ENCODE results near the gene NSUN4.

DNA sequence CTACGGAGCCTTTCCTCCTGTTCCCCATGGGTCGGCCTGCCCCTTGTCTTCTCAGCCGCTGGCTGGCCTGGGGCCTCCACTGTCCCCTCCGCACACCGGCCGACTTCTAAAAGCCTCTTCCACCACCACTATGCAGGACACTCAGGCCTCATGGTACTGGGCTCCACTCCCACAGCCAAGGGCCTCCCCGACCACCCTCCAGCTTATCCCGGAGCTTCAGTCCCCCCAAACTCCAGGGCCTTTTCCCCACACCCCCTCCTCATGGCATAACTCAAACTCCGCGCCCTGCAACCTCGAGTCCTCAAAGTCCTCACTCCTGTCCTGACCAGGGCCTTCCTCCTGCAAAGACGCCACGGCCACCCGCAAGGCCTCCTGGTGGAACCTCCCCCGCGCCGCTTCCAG, 39.2 kb upstream of the NSUN4 start:
- TF ChIP-seq POLR2A (IDR thresholded peaks at IDR 0.05; ENCODE audit: low read depth, low read length) (no peak), TAF1 (IDR thresholded peaks at IDR 0.05; ENCODE audit: borderline replicate concordance, low read depth, low read length) (no peak)
